GM04504 (cell line): ENCODE measurements around the gene FAAP100.
A peak's percentile ranks its signal among the peaks of the same experiment; 100 is the strongest.
"Not testable (repeated sequence)": the region's sequence is repeated elsewhere in the genome, so short reads cannot be mapped to it uniquely, and the experiment has no call there.

Experiments
- DNase-seq: peaks from one replicate; pipeline ENCODE4 v3.0.0-alpha.2; 2012; ENCODE audit warnings: low read depth

The FAAP100 gene, protein sequence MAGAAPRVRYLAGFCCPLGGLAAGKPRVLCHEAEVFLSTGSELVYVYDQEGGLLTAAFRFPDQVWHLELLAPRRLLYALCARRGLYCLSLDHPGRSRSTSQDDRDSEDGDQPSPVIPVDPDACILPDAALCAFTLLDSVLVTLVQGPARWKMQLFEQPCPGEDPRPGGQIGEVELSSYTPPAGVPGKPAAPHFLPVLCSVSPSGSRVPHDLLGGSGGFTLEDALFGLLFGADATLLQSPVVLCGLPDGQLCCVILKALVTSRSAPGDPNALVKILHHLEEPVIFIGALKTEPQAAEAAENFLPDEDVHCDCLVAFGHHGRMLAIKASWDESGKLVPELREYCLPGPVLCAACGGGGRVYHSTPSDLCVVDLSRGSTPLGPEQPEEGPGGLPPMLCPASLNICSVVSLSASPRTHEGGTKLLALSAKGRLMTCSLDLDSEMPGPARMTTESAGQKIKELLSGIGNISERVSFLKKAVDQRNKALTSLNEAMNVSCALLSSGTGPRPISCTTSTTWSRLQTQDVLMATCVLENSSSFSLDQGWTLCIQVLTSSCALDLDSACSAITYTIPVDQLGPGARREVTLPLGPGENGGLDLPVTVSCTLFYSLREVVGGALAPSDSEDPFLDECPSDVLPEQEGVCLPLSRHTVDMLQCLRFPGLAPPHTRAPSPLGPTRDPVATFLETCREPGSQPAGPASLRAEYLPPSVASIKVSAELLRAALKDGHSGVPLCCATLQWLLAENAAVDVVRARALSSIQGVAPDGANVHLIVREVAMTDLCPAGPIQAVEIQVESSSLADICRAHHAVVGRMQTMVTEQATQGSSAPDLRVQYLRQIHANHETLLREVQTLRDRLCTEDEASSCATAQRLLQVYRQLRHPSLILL

GRCh38 chr17:81552244-81553017, at the start of gene FAAP100:
Gene FAAP100, minus strand, starts transcription at chr17:81552353. Its CDS starts 23 bp downstream, at chr17:81552330.
- peak; percentile 56 for DNase-seq

- DNase-seq: peak; percentile 60
These were observed 49.5 kb upstream of the FAAP100 start for GRCh38 chr17:81601525-81602120.

DNA sequence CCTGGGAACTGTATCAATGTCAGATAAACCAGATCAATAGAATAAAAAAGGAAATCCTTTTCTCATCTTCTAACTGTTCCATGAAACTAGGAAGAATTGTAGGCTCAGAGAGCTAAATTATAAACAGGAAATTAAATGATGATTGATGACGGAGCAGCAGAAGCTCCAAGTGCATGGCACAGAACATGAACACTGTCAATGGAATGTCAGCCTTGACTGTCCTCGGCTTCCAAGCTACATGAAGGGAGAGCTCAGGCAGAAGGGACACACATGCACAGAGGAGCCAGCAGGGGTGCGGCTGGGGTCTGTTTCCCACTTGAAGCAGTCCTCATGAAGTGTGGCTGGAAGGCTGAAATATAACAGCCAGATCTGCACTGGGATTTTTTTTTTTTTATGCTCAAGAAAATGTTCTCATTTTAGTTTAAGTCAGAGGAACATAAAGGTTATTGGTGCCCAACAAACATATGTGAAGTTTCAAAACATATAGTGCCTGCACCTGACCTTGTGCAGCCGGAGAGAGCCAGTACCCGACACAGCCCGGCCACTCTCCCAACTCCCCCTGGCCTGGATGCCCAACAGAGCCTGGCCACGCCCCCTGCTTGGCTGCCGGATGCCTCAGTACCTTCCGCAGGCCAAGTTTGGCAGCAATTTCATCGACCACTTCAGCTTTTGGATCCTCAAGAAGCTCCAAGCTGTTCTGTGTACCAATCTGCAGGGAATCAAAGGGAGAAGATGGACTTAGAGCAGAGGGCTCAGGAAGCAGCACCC, 47.8 kb upstream of the FAAP100 start:
- DNase-seq: no peak

DNA sequence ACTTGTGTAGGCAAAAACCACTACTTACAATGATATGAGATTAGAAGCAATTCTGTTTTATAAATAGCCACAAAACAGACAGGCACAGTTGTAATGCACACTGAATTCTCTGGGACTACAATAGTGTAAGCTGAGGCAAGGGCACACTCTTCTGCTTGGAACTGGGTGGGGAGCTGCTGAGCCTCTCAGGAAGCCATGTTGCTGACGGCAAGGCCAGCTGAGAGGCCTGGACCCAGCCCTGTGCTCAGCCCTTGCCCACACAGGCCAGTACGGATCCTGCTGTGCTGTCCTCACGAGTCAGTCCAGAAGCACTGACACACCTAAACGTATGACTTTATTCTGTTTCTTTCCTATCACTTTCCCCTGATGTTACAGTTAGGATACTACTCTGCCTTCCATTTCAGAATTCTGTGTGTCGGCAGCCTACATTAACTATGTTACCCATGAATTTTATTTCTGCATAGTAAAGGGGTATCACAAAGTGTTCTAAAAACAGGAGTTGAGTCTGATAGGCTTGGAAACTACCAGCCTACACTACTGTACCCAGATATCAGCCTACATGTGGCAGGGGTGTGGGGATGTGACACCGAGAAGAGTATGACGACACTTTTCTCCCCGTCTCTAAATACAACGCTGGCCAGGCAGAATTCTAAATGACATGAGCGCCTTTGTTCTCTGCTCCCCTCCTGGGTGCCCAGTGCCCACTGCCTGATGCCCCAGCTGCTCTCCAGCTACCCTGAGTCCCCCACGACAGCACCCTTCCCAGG, 41.1 kb upstream of the FAAP100 start:
- no peak for DNase-seq

DNA sequence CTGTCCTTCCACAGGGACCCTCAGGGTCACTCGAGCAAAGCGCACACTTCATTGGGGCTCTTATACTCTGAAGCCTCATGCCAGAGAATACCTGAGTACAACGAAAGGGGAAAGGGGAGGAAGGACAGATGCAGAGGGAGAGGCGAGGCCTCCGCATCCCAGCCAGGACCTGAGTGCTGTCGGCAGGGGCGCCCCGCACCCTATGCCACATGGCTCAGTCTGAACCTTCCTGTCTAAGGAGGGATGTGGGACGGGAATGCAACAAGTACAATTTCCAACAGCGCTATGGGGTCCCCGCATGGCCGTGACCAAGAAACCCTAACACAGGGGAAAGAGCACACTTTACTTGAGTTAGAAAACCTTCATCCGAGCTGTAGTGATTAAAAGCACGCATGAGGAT, 39.8 kb upstream of the FAAP100 start:
- no peak for DNase-seq

GRCh38 chr17:81590121-81590520, 38.0 kb upstream of the FAAP100 start:
- DNase-seq: no peak

- no peak for DNase-seq
These were observed 37.5 kb upstream of the FAAP100 start for GRCh38 chr17:81589612-81590011.

DNA sequence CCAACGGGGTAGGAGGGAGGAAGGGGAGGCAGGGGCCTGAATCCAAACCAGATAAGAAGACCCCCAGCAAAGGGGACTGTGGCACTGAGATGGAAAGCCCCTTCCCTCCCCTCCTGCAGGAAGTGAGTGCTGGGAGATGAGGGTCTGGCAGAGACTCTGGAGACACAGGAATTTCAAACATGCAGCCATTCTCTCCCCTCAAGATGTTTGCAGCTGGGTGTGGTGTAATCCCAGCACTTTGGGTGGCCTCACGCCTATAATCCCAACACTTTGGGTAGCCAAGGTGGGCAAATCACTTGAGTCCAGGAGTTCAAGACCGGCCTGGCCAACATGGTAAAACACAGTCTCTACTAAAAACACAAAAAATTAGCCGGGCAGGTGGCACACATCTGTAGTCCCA, 33.9 kb upstream of the FAAP100 start:
- no peak for DNase-seq

GRCh38 chr17:81584771-81585170, 32.6 kb upstream of the FAAP100 start:
- DNase-seq: not testable (repeated sequence)

DNA sequence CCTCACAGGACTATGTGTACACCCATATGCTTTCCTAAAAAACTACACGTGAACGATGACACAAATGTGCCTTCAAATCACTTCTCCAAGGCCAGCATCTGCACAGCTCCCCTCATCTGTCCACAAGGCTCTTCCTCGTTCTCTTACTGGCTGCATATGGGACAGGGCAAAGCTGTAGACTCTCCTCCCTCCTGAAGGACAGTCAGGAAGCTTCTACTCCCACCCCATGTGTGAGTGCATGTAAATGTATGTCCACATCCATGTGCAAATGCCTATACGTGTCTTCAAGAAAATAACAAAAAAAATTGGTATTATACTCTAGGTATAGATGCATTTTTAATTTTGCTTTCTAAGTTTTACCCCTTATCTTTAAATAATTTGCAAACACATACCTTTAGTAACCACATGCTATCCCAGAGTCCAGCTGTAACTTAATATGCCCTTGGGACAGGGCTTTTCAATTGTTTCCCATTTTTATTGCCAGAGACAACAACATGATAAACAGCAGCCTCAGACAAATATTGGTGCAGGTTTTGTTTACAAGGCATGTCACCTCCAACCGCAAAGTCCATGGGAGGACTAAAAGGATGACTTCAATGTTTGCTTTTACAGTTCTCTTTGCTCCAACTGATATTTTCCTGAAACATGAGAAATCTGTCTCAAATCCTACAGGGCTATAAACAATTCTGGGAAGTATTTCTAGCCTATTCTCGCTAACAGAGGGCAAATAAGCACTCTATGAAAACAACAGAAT, 31.6 kb upstream of the FAAP100 start:
- DNase-seq: no peak

GRCh38 chr17:81582749-81583148, 30.6 kb upstream of the FAAP100 start:
- DNase-seq: no peak

GRCh38 chr17:81582341-81582740, 30.2 kb upstream of the FAAP100 start:
- no peak for DNase-seq

DNA sequence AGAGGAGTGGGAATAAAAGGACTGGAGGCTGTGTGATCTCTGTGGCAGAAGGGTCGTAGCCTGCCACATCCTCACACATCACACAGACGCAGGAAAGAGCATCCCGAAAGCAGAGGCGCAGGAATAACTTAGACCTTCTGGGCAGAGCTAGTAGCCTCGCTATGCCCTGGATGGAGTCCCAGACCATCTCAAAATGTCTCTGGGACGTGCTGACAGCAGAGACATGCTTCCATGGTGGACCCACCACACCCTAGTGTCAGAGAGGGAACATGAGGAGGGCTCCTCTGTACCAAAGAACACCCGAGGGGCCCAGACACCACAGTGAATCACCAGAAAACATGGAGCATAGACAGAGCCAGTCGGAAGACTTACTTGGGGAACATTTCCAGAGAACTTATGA, 29.6 kb upstream of the FAAP100 start:
- no peak for DNase-seq

DNA sequence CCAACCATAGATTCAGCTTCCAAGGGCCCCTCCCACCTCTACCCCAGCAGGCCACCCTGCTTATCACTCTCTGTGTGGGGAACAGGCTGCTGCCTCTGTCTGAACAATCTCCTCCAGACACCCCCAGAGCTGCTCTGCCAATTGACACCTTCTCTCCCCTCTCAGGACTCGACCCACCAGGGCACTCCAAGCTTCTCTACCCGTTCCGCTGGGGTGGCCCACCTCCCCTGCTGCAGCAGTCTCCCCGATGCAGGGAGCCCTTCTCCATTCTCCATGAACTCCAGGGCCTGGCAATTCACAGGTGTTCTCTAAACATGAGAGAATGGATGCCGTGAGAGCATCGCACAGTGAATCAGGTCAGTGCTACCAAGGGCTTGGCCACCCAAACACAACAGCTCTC, 28.3 kb upstream of the FAAP100 start:
- no peak for DNase-seq

DNA sequence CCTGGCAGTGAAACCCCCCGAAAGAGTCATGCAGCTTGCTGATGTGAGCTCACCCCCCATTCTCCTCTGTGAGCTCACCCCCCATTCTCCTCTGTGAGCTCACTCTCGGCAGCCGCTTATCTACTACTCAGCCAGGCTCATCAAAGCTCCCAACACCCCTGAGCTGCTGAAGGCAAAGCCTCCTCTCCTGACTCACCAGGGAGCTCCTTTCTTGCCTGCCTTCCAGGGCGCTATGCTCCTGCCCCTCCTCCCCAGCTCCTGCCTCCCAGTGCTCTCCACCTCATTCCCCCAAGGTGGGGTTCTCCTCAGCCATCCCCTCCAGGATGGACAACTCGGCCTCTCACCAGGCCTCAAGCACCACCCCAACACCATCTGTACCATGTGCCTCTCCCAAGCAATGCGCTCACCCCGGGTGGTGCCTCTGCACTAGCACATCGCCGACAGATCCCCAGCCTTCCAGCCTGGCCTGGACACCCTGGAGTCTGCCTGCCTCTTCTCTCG, 27.7 kb upstream of the FAAP100 start:
- DNase-seq: no peak

DNA sequence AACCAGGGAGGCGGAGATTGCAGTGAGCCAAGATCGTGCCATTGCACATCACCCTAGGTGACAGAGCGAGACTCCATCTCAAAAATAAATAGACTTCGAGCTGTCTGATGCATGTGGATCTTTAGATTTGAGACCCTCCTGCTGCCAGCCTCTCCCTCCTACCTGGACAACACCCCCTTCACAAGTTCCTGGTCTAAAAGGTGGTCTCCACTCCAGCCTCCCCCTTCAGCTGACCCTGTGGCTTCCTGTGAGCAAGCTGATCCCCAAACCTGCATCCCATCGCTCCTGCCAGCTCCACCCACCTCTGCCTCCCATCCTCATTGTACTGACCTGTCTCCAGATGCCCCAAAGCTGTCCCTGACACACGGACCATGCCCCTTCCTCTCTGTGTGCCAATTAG, 27.1 kb upstream of the FAAP100 start:
- DNase-seq: no peak

DNA sequence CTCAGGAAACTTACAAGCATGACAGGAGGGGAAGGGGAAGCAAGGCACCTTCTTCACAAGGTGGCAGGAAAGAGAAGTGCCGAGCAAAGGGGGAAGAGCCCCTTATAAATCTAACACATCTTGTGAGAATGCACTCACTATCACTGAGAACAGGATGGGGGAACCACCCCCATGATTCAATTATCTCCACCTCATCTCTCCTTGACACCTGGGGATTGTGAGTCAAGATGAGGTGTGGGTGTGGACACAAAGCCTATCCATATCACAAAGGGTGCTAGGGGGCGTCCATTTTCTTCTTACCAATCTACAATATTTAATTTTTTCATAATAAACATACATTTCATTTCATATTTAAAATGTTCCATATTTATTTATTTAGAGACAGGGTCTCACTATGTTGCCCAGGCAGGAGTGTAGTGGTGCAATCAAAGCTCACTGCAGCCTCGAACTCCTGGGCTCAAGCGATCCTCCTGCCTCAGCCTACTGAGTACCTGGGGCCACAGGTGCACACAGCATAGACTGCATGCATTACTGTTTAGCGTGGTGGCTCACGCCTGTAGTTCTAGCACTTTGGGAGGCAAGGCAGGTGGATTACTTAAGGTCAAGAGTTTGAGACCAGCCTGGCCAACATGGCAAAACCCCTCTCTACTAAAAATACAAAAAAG, 26.5 kb upstream of the FAAP100 start:
- no peak for DNase-seq

GRCh38 chr17:81578038-81578441, 25.9 kb upstream of the FAAP100 start:
- DNase-seq: no peak
